HG03460 (cell line): ENCODE measurements around the gene ERC1.

Experiments
- ATAC-seq: cut with Tn5 transposase; IDR thresholded peaks from one replicate; pipeline ENCODE4 v1.9.1; 2021; ENCODE audit not compliant: unreplicated experiment

Gene ERC1

DNA sequence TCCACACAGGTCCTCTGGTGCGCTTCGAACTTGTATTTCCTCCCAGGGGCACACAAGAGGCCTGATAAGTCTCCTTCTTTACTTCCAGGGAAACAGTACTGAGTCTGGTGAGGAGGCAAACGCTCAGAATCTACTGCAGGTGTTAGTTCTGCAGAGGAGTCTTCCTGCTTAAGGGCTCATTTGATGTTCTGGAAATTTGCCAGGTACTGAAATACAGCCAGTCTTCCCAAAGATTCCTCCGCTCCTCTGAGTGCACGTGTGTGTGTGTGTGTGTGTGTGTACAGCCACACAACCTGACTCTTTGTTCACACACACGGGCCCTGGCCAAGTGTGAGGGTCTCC lies 511.3 kb downstream of the ERC1 start:
- ATAC-seq: no peak

DNA sequence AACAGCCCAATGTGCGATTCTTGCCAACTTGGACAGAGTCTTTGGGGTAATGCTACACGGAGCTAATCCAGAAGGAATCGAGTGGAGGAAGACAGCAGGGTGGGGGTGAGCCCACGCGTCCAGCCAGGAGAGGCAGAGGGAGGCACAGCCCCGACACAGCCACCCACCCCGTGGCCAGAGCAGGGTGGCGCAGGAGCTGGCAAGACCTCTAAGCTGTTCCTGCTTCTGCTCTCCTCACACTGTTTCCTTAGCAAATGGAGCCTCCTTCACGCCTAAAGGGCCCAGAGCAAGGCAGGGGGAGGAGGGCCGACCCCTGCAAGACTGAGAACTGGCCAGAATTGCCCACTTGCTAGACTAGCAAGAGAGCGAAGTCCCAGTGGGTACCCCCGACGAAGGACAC lies 511.8 kb downstream of the ERC1 start:
- ATAC-seq: no peak

DNA sequence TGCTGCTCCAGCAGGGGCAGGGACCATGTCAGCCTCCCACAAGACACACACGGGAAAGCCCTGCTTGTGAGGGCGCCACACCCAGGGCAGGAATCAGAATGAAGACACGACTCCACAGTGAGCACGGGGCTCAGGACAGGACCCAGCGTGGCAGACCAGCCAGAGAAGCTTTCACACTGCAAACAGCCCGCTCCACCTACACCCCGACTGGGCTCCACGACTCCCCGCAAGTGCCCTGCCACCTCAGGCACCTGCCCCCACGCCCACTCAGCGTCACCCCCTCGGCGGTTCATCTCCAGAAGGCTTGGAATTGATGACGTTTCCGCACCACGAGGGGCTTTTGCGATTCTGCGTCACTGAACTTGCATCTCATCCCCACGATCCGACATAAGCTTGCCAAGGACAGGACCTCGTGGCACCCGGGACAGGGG lies 512.3 kb downstream of the ERC1 start:
- no peak for ATAC-seq

DNA sequence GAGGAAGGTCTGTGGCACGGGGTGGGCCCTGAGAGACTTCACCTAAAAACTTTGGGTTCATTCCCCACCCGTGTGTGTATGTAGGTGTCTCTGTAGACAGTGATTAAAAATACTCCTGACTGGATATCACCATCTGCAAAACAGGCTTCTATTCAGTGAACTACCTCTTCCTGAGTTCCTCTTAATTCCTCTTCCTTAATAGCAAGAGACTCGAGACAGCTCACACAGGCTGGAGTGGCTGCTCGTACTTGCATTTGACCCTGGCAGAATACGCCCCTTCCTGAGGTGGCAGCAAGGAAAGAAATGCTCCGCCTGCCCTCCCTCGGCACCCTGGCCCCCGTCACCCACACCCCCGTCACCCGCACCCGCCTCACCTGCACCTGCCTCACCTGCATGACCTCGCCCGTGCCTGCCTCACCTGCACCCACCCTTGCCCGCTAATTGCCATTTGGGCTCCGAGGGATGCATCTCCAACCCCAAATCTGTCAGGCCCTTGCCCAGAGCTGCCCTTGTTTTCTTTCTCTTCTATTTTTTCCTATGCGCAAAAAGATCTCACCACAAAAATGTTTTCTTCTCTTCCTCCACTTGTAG lies 513.4 kb downstream of the ERC1 start:
- ATAC-seq: no peak

DNA sequence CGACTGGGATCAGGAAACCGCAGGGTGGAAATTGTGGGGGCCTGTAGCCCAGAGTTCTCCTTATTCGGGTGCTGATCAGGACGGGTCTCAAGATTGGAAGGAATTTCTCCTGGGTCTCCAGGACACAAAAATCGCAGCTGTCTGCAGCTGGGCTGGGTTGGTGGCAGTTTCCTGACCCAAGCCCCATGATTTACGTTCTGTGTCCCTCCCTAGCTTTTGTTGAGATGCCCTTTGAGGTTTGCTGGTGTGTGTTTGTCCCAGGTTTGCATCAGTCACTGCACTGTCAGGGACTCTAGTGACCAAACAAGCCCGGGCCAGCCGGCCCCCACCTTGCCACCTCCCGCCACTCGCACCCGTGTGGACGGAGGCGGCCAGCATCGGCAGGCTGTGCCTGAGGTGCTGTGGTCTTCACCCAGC lies 513.9 kb downstream of the ERC1 start:
- no peak for ATAC-seq

DNA sequence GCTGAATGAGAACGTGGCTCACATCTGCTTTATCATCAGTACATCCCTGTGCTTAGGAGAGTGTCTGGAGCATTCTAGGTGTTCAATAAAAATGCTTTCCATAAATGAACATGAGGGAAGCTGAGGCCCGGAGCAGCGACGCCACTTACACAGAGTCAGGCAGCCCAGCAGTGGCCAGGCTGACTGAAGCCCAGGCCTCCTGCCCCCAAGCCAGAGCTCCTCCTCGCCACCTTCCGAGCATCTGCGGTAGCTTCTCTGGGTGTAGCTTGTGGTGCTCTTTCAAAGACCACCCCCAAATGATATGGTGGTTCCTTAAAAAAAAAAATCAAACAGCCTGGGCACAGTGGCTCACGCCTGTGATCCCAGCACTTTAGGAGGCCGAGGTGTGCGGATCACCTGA lies 514.6 kb downstream of the ERC1 start:
- ATAC-seq: no peak

DNA sequence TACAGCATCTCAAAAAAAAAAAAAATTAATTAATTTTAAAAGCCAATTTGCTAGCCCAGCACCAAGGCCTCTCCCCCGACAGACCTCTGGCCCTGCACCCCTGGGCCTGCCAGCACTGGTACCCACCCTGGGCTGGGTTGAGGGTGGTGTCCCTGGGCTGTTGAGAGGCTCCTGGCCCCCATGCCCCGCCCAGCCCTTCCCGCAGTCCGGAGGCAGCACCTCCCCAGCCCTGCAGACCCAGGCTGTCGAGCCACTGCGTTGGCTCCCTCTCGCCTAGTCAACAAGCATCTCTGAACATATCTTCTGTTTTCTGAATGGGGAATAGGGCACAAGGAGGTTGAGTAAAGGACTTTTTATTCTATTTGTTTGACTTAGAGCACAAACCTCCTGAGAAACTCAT lies 516.3 kb downstream of the ERC1 start:
- ATAC-seq: no peak

DNA sequence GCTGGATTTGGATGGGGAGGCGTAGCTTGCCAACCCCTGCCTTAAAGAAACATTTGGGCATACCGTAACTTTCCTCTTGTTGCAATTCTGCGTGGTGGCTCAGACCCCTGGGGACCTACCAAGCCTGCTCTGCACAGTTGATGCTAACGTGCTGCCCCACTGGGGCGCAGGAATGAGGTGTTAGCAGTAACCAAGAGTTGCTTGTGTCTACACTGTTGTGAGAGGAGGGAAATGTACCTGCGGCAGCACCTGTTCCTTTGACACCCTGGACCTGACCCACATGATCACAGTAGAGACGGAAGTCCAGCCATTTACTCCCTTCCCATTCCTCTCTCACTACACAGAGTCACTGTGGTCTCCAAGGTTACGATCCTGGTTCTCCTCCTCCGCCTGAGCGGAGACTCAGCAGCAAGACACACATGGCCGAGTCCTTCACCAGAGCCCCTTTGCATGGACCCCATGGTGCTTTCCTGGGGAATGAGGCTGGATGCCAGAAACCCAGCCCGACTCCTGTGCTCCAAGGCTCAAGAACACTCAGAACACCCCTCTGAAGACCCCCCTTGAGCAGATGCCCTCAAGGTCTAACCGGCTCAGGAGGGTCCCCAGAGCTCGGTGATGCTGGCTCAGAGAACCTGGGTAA lies 518.5 kb downstream of the ERC1 start:
- ATAC-seq: no peak

DNA sequence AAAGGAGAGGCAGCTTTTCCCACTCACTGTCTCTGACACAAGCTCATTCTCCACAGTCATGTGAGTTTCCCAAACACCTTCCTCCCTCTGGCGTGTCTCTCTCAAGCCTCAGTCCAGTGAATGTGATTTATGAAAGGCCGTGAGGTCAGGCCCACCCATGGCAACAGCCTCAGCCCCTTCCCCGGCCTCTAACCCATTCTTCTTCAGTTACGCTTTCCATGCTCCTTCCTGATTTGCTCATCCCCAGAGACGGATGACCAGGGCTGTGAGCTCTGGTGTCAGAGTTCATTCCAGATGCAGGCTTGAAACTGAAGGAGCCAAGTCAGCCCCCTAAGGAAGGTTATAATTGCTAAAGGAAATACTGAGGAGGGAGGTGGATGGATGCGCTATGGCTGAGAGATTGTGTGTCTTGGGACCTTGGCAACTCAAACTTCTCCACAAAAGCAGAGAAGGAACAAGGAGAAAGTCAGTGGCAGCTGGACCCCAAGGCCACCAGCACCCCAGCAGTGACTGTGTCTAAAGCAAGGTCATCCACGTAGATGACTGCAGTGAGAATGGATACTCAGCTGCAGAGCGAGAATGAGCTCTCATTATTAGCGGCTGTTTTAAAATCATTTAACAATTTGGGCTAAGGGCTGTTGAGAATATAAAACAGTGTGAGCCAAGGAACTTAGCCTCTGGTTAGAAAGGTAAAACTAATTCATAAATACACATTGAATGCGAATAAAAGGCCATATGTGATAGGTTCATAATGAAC lies 519.2 kb downstream of the ERC1 start:
- no peak for ATAC-seq

DNA sequence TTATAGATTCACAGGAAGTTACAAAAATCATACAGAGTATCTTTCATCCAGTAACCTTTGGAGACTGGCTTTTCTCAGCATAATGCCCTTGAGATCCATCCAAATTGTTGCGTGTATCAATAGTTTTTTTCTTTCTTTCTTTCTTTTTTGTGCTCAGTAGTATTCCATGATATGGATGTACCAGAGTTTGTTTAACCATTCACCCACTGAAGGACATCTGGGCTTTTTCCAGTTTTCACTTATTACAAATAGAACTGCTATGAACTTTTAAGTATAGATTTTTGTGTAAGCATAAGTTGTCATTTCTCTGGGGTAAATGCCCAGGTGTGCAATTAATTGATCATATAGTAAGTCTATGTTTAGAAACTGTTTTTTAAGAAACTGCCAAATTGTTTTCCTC lies 524.0 kb downstream of the ERC1 start:
- no peak for ATAC-seq

DNA sequence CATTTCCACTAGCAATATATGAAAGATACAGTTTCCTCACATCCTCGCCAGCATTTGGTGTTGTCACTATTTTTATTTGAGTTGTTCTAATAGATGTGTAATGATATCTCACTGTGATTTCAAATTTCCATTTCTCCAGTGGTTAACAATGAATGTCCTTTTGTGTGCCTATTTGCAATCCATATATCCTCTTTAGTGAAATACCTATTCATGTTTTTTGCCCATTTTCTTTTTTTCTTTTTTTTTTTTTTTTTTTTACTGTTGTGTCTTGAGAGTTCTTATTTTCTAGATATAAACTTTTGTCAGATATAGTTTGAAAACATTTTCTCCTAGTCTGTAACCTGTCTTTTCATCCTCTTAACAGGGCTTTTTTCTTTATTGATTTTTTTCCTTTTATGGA lies 524.4 kb downstream of the ERC1 start:
- no peak for ATAC-seq

DNA sequence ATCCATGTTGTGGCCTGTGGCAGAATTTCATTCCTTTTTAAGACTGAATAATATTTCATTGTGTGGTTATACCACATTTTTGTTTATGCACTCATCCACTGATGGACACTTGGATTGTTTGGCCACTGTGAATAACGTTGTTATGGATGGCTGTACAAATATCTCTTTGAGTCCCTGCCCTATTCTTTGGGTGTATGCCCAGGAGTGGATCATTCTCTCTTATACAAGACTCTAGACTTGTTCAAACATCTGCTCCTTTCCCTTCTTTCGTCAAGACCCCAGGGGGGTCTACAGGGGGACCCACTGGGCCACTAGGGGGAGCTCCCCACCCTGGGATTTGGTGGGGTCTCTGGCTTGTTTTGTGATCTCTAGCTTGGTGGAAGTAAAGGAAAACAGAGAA lies 526.0 kb downstream of the ERC1 start:
- ATAC-seq: no peak

DNA sequence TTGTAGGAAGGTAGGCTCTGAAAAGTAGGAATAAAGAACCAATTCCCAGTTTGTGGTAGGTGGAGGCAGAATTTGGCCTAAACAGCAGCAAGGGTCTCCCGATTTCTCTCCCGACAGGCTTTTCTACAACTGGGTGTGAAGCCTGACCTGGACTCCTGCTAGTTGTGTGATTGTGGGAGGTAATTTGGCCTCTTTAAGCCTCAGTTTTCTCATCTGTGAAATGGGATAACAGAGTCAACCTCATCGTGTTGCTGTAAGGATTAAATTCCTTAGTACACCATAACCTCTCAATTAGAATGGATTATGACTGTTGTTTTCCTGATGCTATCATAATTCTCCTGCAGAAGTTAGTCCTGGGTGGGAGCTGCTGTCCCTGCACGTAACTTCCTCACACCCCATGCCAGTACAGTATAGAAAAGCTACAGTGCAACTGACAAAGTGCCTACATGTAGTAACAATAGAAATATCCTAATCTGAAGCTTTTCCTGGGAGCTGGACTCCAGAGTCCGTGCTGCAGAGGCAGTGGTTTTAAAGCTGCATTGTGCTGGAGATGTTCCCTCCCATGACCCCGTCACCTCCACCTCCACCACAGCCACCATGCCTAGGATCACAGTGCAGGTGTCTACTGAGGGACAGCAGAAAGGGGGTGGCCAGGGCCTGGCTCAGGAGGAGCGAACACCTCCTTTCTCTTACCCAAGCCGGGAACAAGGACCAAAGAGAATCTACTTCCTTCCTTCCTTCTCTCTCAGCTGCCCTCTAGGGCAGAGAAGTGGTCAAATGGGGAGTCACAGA lies 526.9 kb downstream of the ERC1 start:
- no peak for ATAC-seq

DNA sequence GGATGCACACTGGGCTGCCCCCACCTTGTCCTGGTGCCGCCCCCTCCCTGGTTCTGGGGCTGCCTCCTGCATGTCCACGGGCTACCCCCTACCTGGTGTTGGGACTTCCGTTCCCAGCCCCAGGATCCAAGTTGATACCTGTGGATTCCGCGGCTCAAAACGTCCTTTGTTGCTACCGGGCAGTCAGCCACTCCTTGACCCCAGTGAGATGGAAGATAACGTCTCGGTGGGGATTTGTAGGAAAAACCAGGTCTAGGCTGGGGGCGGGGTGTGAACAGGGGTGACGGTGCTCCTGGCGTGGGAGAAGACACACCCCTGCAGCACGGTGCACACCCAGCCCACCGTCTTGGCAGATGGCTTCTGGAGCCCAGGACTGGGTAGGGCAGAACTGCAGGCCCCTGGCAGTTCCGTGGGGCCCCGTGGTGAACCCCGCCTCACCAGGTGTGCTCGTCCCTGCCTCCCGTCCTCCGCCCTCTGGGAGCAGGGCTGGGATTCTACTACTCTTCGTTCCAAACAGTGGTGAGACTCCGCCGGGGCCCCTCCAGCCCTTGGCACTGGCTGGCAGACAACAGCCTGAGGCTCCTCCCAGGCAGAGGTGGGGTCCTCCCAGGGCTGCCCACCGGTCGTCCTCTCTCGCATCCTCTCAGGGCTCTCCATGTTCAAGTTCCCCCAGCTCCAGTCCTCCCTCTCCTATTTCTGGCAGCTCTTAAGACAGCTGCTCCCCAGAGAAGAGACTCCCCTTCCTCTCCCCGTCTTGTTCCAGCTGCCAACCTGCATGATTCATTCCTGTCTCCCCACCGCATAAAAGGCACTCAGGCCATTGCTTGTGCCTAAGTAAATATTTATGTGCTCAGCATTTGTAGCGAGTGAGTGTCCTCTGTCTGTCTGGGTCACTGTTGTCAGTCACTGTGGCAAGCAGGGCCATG lies 527.8 kb downstream of the ERC1 start:
- no peak for ATAC-seq

DNA sequence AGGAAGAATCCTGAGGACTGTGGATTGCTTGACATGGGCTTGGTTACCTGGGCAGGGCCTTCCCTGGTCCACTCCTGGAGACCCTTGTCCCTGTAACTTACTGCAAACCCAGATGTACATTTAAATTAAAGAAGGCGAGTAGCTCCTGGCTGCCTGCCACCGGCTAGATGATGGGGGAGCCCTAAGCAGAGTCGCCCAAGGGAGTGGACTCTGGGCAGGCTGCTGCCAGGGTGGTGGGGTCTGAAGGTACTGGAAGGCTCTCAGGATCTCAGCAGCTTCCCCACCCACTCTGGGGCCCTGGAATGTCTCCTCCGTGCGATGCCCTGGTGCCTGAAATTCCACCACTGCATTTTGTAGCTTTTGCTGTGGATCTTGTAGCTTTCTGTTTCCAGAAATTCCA lies 528.6 kb downstream of the ERC1 start:
- no peak for ATAC-seq

DNA sequence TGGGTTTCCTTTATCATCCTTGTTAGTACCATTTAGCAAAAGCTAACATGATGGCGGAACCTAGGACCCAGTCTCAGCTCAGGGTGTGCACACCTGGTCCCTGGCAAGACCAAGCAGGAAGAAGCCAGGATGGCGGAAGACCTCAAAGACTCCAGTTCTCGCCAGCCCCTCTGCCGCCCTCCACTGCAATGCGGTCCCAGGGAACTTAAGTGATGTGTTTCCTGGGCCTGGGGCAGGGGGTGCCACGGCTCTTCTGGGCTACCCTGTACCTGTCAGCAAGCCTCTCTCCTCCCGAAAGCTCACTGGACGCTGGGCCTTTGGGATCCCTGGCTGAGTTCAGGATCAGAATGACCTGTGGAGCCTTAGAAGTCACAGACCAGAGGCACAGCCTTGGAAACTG lies 532.0 kb downstream of the ERC1 start:
- no peak for ATAC-seq

DNA sequence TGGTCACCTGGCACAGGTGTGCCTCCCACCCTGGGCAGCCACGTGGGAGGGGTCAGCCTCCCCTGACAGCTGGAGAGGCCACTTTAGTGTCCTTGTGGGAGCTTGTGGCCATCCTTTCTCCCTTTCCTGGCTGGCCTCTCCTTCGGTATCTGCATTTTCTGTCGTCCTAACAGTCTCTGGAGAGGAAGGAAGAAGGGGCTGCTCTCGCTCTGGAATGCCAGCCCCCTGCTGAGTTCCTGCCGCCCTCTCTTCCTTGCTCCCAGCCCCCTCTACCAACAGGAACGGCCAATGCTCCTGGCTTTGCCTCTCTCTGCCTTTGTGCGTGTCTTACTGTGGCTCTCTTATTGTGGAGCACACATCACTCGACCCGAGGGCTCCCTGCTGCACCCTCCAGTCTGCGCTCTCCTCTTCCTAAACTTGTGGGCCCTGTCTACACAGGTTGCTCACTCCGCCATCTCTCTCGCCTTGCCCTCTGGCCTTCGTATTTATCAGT lies 532.6 kb downstream of the ERC1 start:
- ATAC-seq: no peak

DNA sequence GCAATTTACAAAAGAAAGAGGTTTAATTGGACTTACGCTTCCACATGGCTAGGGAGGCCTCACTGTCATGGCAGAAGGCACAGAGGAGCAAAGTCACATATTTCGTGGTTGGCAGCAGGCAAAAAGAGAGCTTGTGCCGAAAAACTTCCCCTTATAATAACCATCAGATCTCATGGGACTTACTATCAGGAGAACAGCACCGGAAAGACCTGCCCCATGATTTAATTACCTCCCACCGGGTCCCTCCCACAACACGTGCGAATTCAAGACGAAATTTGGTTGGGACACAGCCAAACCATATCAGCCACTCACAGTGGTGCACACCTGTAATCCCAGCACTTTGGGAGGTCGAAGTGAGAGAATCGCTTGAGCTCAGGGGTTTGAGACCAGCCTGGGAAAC lies 534.8 kb downstream of the ERC1 start:
- ATAC-seq: no peak

DNA sequence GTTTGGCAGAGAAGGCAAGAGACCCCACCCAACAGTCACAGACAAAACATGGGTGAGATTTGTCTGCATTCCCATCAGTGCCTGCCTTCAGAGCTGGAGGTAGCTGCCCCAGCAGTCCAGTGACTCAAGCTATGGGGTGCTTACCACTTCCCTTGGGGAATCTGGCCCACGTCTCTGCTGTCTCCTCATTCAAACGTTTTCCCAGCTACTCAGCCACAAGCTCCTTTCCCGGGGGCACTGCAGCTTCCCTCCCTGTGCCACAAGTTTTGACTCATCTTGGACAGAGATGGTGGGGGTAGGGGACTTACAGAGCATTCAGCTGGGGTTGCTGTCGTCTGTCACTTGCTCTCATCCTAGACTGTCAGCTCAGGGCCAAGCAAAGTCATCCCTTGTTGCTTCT lies 536.8 kb downstream of the ERC1 start:
- ATAC-seq: no peak

DNA sequence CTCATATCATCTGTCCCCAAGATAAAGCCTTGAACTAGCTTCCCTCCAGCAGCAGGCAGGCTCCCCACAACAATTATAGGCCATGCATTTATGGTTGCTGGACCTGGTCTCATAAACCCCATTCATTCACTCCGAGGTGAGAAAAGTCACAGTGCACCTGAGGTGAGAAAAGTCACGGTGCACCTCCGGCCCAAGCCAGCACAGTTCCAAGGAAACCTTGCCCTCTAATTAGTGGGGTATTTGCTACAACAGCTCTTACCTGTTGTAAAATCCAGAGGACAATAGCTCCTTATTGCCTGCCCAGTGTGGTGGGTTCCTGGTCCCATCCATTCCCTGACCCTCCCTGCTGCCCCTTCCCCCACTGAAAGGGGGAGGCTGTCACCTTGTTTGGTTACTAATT lies 537.8 kb downstream of the ERC1 start:
- ATAC-seq: no peak
